Activated T-cell treated with anti-CD3 and anti-CD28 coated beads for 48 hours (primary cell): Measurements from ENCODE around the gene PRKCB.
A peak's percentile ranks its signal among the peaks of the same experiment; 100 is the strongest.

Experiments used
- DNase-seq: peaks from one replicate; pipeline ENCODE4 v3.0.0-alpha.2; 2020; ENCODE audit warnings: low read depth

PRKCB gene

DNA sequence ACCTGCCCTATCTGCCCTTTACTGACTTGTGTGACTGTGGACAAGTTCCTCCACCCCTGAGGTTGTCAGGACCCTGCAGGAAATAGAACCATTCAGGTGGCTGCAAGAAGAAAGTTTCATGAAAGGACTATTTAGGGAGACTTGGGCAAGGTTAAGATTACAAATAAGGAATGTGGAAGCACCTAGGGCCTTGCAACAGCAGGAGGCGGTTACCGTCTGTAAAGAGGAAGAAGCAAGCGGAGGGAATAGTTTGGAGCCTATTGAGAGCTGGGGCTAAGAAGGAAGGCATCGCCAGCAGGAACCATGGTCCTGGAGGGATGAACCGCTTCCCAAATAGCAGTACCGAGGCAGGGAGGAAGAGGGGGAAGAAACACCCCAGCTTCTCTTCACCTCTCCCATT is 132.4 kb downstream of the PRKCB start:
- no peak for DNase-seq

DNA sequence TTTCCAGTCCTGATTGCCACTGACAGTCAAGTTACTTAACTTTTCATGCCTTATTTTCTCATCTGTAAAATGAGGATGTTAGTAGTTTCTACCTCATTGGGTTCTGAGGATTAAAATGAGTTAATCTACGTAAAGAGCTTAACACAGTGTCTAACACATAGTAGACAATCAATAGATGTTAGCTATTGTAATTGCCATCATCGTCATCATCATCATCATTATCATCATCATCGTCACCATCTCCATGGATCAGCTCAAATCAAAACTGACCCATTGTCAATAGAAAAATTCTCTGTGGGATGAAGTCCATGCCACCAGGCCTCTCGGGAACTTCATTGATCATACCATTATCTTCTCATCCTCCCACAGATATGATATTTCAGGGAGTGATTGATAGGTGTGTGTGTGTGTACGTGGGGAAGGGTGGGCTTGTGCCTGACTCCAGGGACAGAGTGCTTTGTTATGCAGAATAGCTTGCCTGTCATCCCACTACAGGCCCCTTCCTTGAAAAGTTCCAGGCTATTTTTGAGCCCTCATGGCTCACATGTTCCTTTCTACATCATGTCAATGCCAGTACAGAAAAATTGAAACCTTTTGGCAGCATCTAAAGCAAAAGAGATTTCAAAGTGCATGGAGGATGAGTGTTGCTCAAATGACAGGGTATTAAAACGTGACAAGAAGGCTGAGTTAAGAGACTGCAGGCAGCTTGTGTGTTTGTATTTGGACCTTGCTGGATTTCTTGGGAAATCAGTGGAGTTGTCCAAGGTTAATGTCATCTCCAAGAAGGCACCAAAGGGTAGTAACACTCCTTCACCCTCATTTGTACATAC is 133.9 kb downstream of the PRKCB start:
- no peak for DNase-seq

DNA sequence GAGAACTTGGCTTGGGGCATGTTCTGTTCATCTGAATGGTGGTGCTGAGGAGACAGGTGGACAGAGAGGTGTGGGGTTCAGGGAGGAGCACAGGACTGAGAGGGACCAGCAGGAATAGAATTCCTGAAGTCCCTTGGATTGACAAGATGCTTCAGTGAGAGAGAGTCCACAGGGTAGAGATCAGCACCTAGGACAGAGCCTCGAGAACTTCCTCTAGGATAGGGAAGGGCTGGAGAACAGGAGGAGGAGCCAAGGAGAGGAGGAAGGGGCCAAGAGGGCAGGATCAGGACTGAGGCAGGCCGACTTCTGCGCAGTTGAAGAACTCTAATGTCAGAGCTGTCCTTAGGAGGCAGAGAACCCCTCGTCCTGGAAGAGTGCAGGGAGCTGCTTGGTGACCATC is 138.4 kb downstream of the PRKCB start:
- no peak for DNase-seq

DNA sequence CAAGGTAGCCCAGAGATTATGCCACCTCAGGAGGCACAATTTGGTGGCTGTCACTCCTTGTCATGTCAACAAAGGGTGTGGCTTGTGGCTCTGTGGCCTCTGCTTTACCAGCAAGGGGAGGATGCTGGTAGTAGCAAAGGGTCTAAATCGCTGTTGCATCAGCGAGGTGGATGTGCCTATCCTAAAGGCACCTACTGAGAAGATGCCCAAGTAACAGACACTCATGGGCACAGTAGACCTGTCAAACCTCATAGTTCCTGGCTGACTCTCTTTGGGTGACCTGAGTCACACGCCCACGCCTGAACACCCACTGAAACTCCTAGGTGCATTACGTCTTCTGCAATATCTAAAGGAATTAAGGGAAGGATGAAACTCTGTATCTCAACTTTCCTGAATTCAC is 139.5 kb downstream of the PRKCB start:
- DNase-seq: no peak

DNA sequence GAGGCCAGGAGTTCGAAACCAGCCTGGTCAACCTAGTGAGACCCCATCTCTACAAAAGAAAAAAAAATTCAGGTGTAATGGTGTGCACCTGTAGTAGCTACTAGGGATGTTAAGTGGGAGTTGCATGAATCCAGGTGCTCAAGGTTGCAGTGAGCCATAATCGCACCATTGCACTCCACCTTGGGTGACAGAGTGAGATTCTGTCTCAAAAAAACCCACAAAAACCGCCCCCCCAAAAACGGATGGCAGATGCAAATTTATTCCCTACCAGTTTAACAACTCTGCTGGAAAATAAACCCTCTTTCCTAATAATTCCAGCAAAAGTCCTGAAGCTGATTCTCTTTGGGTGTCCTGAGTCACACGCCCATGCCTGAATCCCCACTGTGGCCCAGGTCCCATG is 140.3 kb downstream of the PRKCB start:
- no peak for DNase-seq

DNA sequence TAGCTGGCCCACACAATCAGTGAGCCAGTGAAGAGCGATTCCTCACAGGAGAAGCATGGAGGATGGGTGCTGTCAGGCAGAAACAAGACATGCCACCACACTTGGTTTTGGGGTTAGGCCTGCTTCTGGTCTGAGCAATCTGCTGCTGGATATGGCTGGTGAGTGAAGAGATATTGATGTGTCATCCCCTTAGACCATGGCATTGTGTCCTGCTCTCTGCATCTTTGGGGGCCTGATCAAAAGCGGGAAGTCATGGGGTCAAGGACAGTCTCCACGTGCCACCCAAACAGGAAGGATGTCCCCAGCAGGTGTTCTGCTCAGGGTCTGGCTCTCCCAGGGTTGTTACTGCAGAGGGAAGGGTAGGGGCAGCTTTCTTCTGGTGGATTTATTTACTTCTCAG is 140.7 kb downstream of the PRKCB start:
- no peak for DNase-seq

DNA sequence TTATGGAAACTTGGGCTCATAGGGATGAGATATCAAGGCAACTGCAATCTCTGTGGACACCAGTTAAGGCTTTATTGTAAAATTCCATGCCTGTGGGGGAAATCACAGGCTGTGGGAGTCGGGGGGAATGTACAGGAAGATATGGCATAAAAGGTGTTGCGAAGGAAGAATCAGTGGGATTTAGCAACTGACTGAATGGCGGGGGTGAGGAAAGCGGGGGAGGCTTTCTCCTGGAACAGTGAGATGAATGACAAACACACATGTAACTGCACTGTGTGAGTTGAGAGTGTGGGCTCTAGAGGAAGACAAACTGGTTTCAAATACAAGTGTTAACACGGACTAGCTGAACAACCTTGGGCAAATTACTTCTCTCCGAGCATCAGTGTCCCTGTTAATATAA is 143.7 kb downstream of the PRKCB start:
- no peak for DNase-seq

DNA sequence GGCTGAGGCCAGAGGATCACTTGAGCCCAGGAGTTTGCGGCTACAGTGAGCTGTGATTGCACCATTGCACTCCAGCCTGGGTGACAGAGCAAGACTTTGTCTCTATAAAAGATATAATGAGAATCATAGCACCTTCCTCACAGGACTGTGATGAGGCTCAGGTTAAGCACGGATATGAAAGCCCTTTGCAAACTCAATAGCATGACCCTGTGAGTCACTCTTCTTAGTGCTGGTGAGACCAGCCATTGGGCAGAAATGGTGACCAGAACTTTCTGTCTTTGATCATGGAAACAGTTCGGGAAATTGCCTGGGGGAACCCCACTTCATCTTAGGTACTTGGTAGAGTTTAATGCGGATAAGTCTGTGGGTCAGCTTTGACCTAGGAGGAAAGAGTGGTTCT is 144.2 kb downstream of the PRKCB start:
- no peak for DNase-seq

DNA sequence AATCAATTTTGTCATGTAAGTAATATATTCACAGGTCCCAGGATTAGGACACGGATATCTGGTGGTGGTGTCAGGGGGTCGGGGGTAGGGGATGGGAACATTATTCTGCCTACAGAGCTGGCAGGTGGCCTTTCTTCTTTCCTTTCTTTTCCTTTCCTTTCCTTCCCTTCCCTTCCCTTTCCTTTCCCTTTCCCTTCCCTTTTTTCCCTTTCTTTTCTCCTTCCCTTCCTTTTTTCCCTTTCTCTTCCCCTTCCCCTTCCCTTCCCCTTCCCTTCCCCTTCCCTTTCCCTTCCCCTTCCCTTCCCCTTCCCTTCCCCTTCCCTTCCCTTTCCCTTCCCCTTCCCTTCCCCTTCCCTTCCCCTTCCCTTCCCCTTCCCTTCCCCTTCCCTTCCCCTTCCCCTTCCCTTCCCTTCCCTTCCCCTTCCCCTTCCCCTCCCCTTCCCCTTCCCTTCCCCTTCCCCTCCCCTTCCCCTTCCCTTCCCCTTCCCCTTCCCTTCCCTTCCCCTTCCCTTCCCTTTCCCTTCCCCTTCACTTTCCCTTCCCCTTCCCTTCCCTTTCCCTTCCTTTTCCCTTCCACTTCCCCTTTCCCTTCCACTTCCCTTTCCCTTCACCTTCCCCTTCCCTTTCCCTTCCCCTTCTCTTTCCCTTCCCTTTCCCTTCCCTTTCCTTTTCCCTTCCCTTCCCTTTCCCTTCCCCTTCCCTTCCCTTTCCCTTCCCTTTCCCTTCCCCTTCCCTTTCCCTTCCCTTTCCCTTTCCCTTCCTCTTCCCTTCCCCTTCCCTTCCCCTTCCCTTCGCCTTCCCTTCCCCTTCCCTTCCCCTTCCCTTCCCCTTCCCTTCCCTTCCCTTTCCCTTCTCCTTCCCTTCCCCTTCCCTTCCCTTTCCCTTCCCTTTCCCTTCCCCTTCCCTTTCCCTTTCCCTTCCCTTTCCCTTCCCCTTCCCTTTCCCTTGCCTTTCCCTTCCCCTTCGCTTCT is 145.9 kb downstream of the PRKCB start:
- no peak for DNase-seq

DNA sequence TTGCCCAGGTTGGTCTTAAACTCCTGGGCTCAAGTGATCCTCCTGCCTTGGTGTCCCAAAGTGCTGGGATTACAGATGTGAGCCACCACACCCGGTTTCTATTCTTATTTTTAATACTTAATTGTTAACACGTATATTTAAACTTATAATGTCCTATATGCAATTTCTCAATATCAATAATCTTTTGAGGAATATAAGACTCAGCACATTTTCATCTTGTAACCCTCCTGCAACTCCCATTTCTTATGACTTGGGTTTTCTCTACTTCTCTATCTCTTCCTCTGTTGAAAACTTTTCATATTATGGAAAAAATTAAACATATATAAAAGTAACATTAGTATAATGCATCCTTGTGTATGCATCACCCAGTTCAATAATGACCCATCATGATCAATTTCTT is 150.7 kb downstream of the PRKCB start:
- no peak for DNase-seq

DNA sequence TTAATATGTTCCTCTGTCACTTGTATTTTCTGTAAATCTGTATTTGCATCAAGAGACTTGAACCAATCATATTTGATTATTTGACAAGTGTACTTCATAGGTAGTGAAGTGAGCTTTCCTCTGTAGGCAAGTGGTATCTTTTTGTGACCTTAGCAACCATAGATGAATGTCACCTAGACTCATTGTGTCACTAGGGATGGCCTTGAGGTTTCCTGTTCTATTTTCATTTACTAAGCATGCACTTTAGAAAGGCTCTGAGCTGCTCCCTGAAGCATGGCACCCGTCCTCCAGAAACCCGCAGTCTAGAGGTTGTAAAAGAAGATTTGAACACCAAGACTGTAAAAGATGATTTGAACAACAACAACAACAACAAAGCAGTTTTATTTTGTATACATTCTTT is 151.7 kb downstream of the PRKCB start:
- no peak for DNase-seq

DNA sequence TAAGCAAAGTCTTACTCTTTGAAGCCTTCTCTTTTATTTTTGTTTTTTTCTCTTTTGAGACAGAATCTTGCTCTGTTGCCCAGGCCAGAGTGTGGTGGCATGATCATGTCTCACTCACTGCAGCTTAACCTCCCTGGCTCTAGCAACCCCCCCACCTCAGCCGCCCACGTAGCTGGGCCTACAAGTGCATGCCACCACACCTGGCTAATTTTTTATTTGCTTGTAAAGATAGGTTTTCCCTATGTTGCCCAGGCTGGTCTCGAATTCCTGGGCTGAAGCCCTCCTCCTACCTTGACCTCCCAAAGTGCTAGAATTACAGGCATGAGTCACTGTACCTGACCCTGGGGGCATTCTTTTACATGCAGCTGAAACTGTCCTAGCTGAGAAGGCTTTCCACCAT is 154.7 kb downstream of the PRKCB start:
- DNase-seq: no peak

DNA sequence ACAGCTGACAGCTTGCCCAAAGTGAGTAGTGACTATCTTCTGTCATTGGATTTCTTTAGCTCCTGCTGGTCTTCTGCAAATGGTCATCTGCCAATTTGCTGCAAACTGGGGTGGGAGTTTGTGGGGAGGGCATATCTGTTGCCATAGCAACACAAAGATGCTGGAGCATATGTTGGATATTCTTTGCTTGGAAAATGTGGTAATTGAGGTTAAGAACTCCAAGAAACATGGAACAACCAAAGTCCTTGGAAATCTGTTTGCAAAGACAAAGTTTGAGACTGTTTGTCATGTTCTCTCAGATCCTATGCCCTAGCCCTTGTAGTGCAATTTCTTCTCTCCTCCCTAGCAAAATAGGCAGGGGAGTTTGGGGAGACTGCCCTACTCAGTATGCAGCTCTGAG is 155.3 kb downstream of the PRKCB start:
- DNase-seq: no peak

DNA sequence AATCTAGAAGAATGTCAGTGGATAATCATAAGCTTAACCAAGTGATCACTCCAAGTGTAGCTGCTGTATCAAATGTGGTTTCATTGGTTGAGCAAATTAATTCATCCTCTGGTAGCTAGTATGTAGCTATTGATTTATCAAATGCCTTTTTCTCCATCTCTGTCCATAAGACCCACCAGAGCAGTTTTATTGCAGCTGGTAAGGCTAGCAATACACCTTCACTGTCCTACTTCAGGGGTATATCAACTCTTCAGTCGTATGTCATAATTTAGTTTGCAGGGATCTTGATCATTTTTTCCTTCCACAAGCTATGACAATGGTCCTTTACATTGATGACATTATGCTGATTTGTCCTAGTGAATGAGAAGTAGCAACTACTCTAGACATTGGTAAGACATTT is 158.8 kb downstream of the PRKCB start:
- DNase-seq: no peak

DNA sequence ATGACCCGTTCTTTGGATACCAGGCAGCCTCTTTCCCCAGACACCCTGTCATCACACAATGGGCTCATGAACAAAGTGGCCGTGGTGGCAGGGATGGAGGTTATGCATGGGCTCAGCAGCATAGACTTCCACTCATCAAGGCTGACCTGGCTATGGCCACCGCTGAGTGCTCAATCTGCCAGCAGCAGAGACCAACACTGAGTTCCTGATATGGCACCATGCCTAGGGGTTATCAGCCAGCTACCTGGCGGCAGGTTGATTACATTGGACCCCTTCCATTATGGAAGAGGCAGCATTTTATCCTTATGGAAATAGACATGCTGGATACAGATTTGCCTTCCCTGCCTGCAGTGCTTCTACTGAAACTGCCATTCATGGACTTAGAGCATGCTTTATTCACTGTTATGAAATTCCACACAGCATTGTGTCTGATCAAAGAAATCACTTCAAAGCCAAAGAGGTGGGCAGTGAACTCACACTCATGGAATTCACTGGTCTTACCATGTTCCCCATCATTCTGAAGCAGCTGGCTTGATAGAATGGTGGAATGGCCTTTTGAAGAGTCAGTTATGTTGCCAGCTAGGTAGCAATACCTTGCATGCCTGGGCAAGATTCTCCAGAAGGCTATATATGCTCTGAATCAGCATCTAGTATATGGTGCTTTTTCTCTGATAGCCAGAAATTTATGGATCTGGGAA is 160.6 kb downstream of the PRKCB start:
- DNase-seq: no peak

DNA sequence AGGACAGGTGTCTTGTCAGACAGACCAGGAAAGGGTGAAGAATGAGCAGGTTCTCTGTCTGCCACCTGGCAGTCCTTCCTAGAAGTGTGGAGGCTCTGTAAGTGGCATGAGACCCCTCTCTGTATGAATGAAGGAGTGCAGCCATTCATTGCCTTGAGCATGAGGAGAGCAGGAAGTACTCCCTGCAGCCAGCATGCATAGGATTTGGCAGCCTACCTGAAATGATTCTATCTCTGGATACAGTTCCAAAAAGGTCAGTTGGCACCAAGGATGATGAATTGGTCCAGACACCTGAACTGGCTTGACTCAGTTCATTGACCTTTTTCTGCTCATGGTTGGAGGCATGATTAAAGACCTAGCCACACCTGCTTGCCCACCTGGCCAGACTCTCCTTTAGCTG is 163.0 kb downstream of the PRKCB start:
- DNase-seq: no peak

DNA sequence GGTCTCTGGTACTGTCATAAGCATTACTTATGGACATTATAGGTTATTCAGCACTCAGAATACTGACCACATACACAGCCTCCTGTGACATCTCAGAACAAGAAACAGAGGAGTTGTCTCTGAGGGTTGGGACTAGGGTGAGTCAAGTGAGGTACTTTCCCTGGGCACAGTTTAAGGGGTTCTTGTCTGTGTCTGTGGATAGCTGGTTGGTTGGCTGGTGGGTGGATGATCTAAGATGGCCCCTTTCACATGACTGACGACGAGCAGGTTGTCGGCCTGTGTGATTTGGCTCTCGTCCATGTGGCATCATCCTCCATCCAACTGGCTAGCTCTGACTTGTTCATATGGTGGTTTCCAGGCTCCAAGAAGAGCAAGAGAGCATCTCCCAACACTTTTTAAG is 163.9 kb downstream of the PRKCB start:
- peak; percentile 67 for DNase-seq

DNA sequence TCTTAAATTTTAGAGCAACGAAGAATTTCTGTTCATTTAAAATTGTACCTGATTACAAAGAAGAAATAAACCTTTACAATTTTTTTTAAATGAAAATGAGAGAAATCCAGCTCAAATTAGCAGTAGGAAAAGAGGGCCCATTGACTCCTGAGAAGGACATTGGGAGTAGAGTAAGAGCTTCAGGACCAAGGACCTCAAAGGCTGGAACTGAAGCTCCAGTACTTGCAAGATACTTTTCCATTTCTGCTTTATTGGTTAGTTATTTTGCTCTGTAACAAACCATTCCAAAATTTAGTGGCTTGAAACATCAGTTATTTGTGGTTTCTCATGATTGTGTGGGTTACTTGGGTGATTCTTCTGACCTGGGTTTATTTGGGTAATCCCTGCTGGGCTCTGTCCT is 165.9 kb downstream of the PRKCB start:
- no peak for DNase-seq

DNA sequence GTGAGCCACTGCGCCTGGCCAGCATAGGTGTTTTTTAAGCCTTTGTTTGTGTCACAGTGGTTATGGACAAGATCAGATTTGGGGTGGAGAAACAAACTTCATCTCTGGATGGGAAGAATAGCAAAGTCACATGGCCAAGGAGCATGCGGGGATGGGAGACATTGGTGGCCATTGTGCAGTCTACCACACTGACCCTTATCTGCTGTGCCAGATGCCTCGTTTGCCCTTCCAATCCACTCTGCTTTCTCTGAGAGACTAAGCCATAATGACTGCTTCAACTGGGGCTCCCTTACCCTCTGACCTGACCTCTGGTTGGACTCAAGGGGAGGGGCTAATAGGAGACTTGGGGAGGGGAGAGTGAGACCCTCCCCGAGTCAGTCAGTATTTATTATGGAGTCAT is 166.8 kb downstream of the PRKCB start:
- no peak for DNase-seq

DNA sequence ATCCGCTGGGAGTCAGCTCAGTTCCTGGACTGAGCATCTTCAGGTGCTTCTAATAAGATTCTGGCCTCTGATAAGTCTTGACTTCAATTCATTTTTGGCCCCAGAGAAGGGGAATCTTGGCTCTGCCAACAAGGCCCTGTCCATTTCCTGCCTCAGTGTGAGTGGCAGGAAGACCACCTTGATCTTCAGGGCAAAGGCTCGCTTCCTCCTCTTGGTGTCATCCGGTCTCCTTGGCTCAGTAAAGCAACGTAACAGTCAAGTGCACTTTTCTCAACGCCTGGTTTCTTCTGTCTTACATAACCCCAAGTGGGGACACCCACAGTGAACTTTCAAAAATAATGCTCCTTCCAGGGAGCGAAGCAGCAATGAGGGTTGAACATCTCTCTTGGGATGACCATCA is 169.8 kb downstream of the PRKCB start:
- no peak for DNase-seq

DNA sequence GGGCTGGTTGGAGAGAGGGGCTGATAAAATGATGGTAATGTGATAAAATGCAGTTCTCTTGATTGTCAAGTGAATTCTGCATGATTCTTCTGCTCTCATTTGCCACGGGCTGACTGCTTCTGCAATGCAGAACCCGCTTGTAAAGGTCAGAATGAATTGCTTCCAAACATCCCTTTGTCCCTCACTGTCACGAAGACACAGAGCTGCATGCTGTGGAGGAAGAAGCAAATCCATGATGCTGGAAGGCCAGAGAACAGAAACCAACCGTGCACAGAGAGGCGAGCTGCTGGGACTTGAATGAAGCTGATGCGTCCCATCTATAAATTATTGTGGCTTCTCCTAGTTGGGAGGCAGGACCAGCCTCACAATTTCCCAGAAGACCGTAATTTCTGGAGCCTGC is 171.6 kb downstream of the PRKCB start:
- no peak for DNase-seq

DNA sequence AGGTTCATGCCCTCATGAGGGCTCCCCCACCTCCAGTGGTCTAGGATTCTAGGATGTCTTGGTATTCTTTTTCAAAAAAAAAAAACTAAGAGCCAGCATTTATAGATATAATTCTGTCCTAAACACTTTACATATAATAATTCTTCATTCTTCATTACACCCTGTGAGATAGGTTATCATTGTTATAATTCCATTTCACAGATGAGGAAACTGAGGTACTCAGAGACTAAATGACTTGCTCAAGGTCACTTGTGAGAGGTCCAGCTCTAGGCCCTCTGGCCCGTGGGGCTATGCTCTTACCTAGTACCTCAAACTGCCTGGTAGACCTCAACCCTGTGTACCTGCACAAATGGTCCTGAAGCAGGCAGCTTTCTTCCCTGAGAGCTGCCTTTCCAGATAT is 172.2 kb downstream of the PRKCB start:
- no peak for DNase-seq

DNA sequence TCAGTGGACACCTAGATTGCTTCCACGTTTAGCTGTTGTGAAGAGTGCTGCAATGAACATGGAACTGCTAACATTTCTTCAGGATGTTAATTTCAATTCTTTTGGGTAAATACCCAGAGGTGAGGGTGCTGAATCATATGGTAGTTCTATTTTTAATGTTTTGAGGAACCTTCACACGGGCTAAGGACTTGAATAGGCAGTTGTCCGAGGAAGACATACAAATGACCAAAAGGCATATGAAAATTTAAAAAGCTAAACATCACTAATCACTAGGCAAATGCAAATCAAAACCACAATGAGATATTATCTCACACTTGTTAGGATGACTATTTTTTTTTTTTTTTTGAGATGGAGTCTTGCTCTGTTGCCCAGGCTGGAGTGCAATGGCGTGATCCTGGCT is 173.3 kb downstream of the PRKCB start:
- DNase-seq: no peak
